Fibroblast of lung (primary cell): ENCODE results near the gene KDM1A. TPM values are rescaled to one million over a fixed set of nuclear protein-coding genes. Genes with fewer than 3 reads are reported as not detected.

ENCODE experiments used
- DNase-seq, 2 donors: peaks; one replicate each; pipeline versions ENCODE4 v3.0.0 to v3.0.0-alpha.2; 2010; ENCODE audit warnings: low read depth in 2 of 2
- H2AFZ ChIP-seq: 2 replicates; pipeline ENCODE4 v1.5.1; 2012; ENCODE audit warnings: low read length, control low read depth, inconsistent platforms
- H3K27ac ChIP-seq: 2 replicates; pipeline ENCODE4 v1.5.1; 2011; ENCODE audit warnings: low read length, control low read depth; ENCODE audit not compliant: insufficient read depth
- H3K27me3 ChIP-seq: 2 replicates; pipeline ENCODE4 v1.5.1; 2011; ENCODE audit warnings: mild to moderate bottlenecking, low read length; ENCODE audit not compliant: control insufficient read depth, insufficient read depth
- H3K36me3 ChIP-seq: 2 replicates; pipeline ENCODE4 v1.5.1; 2011; ENCODE audit warnings: low read length; ENCODE audit not compliant: control insufficient read depth, insufficient read depth
- H3K4me1 ChIP-seq: 2 replicates; pipeline ENCODE4 v1.5.1; 2011; ENCODE audit warnings: low read length; ENCODE audit not compliant: control insufficient read depth, insufficient read depth; ENCODE audit errors: extremely low read depth
- H3K4me2 ChIP-seq: 2 replicates; pipeline ENCODE4 v1.5.1; 2011; ENCODE audit warnings: low read length, control low read depth; ENCODE audit not compliant: insufficient read depth; ENCODE audit errors: extremely low read depth
- H3K4me3 ChIP-seq, 4 experiments: fragments of 200-600 bp in 1 of 4; sonication (generic) in 1 of 4; replicated peaks in 1 of 4; 2 replicates each; pipeline ENCODE4 v1.5.1; 2011 to 2016; ENCODE audit warnings: low read length in 4 of 4, low read depth in 3 of 4, mild to moderate bottlenecking in 3 of 4, control low read depth in 2 of 4, inconsistent platforms in 1 of 4, mixed read lengths in 1 of 4; ENCODE audit not compliant: insufficient read depth in 1 of 4; ENCODE audit errors: control extremely low read depth in 1 of 4
- H3K79me2 ChIP-seq: 2 replicates; pipeline ENCODE4 v1.5.1; 2012; ENCODE audit warnings: mild to moderate bottlenecking, low read length, inconsistent platforms; ENCODE audit not compliant: control insufficient read depth, insufficient read depth
- H3K9ac ChIP-seq: 2 replicates; pipeline ENCODE4 v1.5.1; 2011; ENCODE audit warnings: mild to moderate bottlenecking, low read length, control low read depth; ENCODE audit not compliant: insufficient read depth
- H3K9me3 ChIP-seq: 2 replicates; pipeline ENCODE4 v1.5.1; 2012; ENCODE audit warnings: low read depth, low read length; ENCODE audit not compliant: control insufficient read depth, insufficient read depth
- H4K20me1 ChIP-seq: 2 replicates; pipeline ENCODE4 v1.5.1; 2011; ENCODE audit warnings: low read length; ENCODE audit not compliant: control insufficient read depth, insufficient read depth; ENCODE audit errors: extremely low read depth
- EZH2 ChIP-seq: IDR thresholded peaks from 2 replicates; pipeline ENCODE4 v1.5.1; 2012; ENCODE audit warnings: low read length, control low read depth, mild to moderate bottlenecking; ENCODE audit errors: missing control alignments
- polyA plus RNA-seq, 2 donors: library from polyadenylated mRNA; depleted of rRNA in 1 of 2; stranded (reverse) in 1 of 2; unstranded in 1 of 2; fragments of >200 nt; gene quantifications; 2 replicates each; pipeline ENCODE4 v1.2.1, GENCODE V29; 2011 to 2012; ENCODE audit warnings: missing spikeins in 1 of 2
- total RNA-seq: library from RNA; depleted of rRNA; stranded (reverse); fragments of >200 nt; gene quantifications from 2 replicates; pipeline ENCODE4 v1.2.1, GENCODE V29; 2014
- TF ChIP-seq, protein P1 (sequence below), 2 donors: IDR thresholded peaks in 1 of 2; conservative IDR thresholded peaks in 1 of 2; 1 replicate in 1 of 2; 2 replicates in 1 of 2; pipeline ENCODE4 v1.5.1; 2011 to 2012; ENCODE audit warnings: low read length in 2 of 2, control low read depth in 1 of 2, inconsistent platforms in 1 of 2, low read depth in 1 of 2, mild to moderate bottlenecking in 1 of 2

KDM1A gene
- total and polyA plus RNA-seq, 2 donors (not counting 1 experiment from before 2014, with no cell fraction given), result 72.0 to 72.4 TPM

DNA sequence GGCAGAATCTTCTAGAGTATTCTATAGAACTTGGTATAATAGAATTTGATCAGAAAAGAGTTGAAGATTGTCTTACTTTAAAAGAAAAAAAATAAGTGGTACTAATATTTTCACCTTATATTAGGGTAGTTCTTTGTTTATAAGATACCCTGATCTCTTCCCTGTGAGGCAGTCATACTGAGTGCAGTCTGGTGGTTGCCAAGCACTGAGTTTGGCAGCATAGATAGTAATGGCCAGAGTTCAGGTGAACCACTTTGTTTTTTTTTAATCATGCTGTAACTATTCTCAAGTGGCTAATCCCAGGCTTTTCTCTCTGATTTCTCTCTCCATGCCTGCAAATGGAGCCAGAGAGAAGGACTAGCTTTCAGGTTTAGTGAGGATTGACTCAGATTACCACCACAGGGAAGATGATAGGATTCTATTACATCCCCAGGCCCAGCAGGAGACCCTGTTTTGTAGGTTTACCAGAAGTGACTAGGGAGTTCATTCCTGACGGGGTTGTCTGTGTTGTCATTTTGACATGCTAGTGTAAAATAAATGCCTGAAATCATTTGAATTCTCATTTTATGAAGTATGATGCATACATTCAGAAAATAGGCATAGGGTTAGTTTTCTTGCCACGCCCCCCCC, 16.7 kb downstream of the KDM1A start:
- Histone ChIP-seq H3K79me2 (peaks cover 9% of the 10 kb centered on the region), H3K9me3 (no peaks in the 10 kb centered on the region), H3K4me3 (no peak overlapping the region), H3K4me1 (no peaks in the 10 kb centered on the region), H3K36me3 (no peaks in the 10 kb centered on the region), H3K9ac (no peak overlapping the region), H4K20me1 (no peaks in the 10 kb centered on the region), H3K27me3 (no peaks in the 10 kb centered on the region), H3K4me2 (no peak overlapping the region), H3K27ac (no peak overlapping the region), H2AFZ (no peak overlapping the region)
- TF ChIP-seq EZH2, result no peak
- TF ChIP-seq, protein P1, sequence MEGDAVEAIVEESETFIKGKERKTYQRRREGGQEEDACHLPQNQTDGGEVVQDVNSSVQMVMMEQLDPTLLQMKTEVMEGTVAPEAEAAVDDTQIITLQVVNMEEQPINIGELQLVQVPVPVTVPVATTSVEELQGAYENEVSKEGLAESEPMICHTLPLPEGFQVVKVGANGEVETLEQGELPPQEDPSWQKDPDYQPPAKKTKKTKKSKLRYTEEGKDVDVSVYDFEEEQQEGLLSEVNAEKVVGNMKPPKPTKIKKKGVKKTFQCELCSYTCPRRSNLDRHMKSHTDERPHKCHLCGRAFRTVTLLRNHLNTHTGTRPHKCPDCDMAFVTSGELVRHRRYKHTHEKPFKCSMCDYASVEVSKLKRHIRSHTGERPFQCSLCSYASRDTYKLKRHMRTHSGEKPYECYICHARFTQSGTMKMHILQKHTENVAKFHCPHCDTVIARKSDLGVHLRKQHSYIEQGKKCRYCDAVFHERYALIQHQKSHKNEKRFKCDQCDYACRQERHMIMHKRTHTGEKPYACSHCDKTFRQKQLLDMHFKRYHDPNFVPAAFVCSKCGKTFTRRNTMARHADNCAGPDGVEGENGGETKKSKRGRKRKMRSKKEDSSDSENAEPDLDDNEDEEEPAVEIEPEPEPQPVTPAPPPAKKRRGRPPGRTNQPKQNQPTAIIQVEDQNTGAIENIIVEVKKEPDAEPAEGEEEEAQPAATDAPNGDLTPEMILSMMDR (conservative IDR thresholded peaks at IDR 0.05 in 1 of 2, IDR thresholded peaks at IDR 0.05 in 1 of 2; ENCODE audit: low read depth in 1 of 2, low read length in 2 of 2), result no peak
- DNase-seq, result no peak

DNA sequence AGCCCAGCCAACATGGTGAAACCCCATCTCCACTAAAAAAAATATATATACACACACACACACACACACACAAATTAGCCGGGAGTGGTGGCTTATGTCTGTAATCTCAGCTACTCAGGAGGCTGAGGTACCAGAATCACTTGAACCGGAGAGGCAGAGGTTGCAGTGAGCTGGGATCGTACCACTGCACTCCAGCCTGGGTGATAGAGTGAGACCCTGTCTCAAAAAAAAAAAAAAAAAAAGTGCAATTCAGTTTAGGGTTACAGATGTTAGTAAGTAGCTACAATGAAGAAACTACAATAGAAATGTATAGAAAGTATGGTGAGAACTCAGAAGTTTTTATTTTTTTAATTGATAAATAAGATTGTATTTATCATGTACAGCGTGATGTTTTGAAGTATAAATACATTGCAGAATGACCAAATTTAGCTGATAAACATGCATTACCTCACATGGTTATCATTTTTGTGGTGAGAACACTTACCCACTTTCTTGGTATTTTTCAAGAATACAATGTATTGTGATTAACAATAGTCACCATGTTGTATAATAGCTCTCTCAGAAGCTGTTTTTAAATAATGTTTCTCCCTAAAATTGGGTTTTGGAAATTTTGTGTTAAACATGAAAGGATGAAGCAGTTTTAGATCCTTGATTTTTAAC, 17.9 kb downstream of the KDM1A start:
- DNase-seq, result peak in 1 of 2 donors; percentile 75
- TF ChIP-seq EZH2, result no peak
- TF ChIP-seq, protein P1 (conservative IDR thresholded peaks at IDR 0.05 in 1 of 2, IDR thresholded peaks at IDR 0.05 in 1 of 2; ENCODE audit: low read depth in 1 of 2, low read length in 2 of 2), result no peak
- no peaks in the 10 kb centered on the region for H3K27me3 ChIP-seq
- H3K27ac ChIP-seq, result no peak overlapping the region
- no peaks in the 10 kb centered on the region for H3K36me3 ChIP-seq
- no peak overlapping the region for H3K4me2 ChIP-seq
- H2AFZ ChIP-seq, result no peak overlapping the region
- H3K79me2 ChIP-seq, result peaks cover 9% of the 10 kb centered on the region
- H4K20me1 ChIP-seq, result no peaks in the 10 kb centered on the region
- no peak overlapping the region for H3K9ac ChIP-seq
- no peak overlapping the region for H3K4me3 ChIP-seq
- H3K4me1 ChIP-seq, result no peaks in the 10 kb centered on the region
- no peaks in the 10 kb centered on the region for H3K9me3 ChIP-seq

DNA sequence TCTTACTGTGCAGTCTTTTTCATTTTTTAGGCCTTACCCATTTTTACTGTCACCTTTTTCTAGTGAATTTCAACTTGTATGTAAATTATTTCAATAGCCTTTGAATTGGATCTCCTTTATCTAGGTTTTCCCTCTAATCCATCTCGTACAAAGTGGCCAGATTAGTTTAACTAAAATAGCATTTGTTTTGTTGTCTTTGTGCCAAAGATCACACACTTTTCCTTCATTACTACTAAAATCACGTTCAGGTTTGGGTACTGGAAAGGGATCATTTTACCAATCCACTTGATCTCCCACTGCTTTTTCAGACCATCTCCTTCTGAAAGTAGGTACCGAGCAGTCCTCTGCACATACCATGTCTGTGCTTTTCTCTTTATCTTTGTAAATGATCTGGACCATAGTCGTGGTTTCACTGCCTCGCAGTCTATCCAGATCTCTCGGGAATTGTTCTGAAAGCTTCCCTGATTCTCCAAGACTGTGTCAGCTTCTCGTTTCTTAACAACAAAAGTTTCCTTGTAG, 20.1 kb downstream of the KDM1A start:
- H3K4me3 ChIP-seq, result no peak overlapping the region
- H3K9me3 ChIP-seq, result no peaks in the 10 kb centered on the region
- H3K4me1 ChIP-seq, result no peaks in the 10 kb centered on the region
- H3K27ac ChIP-seq, result no peak overlapping the region
- no peak overlapping the region for H3K4me2 ChIP-seq
- DNase-seq, result no peak
- H3K9ac ChIP-seq, result no peak overlapping the region
- no peaks in the 10 kb centered on the region for H3K27me3 ChIP-seq
- H3K36me3 ChIP-seq, result no peaks in the 10 kb centered on the region
- H3K79me2 ChIP-seq, result peaks cover 6% of the 10 kb centered on the region
- no peaks in the 10 kb centered on the region for H4K20me1 ChIP-seq
- H2AFZ ChIP-seq, result no peak overlapping the region
- TF ChIP-seq, protein P1 (conservative IDR thresholded peaks at IDR 0.05 in 1 of 2, IDR thresholded peaks at IDR 0.05 in 1 of 2; ENCODE audit: low read depth in 1 of 2, low read length in 2 of 2), result no peak
- TF ChIP-seq EZH2, result no peak
